CD4-positive, alpha-beta T cell (primary cell): ENCODE results near the gene SLC37A1. TPM values are rescaled to one million over a fixed set of nuclear protein-coding genes. Genes with fewer than 3 reads are reported as not detected.

Experiments used
- ATAC-seq: fragments of 200-7000 bp; cut with Tn5 transposase; one replicate; pipeline ENCODE4 v1.10.0; 2022; ENCODE audit warnings: mild to moderate bottlenecking; ENCODE audit not compliant: poor library complexity
- CTCF ChIA-PET: fragments of 350-600 bp; sonication (Branson Sonifier 250); formaldehyde crosslinking; loops from one replicate; lab custom pipeline; 2021; ENCODE audit warnings: antibody characterized with exemption, inconsistent platforms; lab: Charles Lee
- POLR2A ChIA-PET: fragments of 350-600 bp; sonication (Branson Sonifier 250); formaldehyde crosslinking; loops from one replicate; lab custom pipeline; 2021; ENCODE audit warnings: antibody characterized with exemption, inconsistent platforms; lab: Charles Lee
- DNase-seq, 14 experiments: peaks; one replicate each; pipeline ENCODE4 v3.0.0-alpha.2; 2013 to 2020; ENCODE audit warnings: mixed read lengths in 2 of 14
- H3K27ac ChIP-seq, 2 donors: one replicate each; pipeline versions ENCODE4 v1.5.1 to v1.7.0; 2013; ENCODE audit warnings: low read length in 2 of 2, low read depth in 1 of 2, mild to moderate bottlenecking in 1 of 2
- H3K27me3 ChIP-seq, 2 experiments: 1 replicate in 1 of 2; 2 replicates in 1 of 2; pipeline versions ENCODE4 v1.6.1 to v1.7.0; 2013; ENCODE audit warnings: low read length in 2 of 2, control low read depth in 1 of 2, mild to moderate bottlenecking in 1 of 2, moderate library complexity in 1 of 2; ENCODE audit not compliant: insufficient read depth in 2 of 2, control insufficient read depth in 1 of 2
- H3K36me3 ChIP-seq: one replicate; pipeline ENCODE4 v1.6.1; 2013; ENCODE audit warnings: low read length, control low read depth; ENCODE audit not compliant: insufficient read depth
- H3K4me1 ChIP-seq: one replicate; pipeline ENCODE4 v1.6.1; 2013; ENCODE audit warnings: low read length, control low read depth; ENCODE audit not compliant: insufficient read depth
- H3K4me3 ChIP-seq: one replicate; pipeline ENCODE4 v1.5.1; 2013; ENCODE audit warnings: mild to moderate bottlenecking, low read length, moderate library complexity
- H3K9me3 ChIP-seq, 2 experiments: 1 replicate in 1 of 2; 2 replicates in 1 of 2; pipeline versions ENCODE4 v1.6.1 to v1.7.0; 2013; ENCODE audit warnings: low read length in 2 of 2, mild to moderate bottlenecking in 2 of 2, control low read depth in 1 of 2, moderate library complexity in 1 of 2; ENCODE audit not compliant: control insufficient read depth in 1 of 2, insufficient read depth in 1 of 2
- H3K27ac Mint-ChIP-seq: one replicate; pipeline ENCODE4 v1.8.0; 2020; ENCODE audit warnings: mixed read lengths
- H3K27me3 Mint-ChIP-seq: one replicate; pipeline ENCODE4 v1.8.0; 2021; ENCODE audit warnings: mixed read lengths
- H3K36me3 Mint-ChIP-seq: one replicate; pipeline ENCODE4 v1.8.0; 2021; ENCODE audit warnings: low read depth, mixed read lengths
- H3K4me1 Mint-ChIP-seq: one replicate; pipeline ENCODE4 v1.8.0; 2021; ENCODE audit warnings: low read depth, mixed read lengths
- H3K4me3 Mint-ChIP-seq: one replicate; pipeline ENCODE4 v1.8.0; 2020; ENCODE audit warnings: mild to moderate bottlenecking, mixed read lengths
- H3K9me3 Mint-ChIP-seq: one replicate; pipeline ENCODE4 v1.8.0; 2020; ENCODE audit warnings: mixed read lengths
- CTCF ChIP-seq: fragments of 200-600 bp; IDR thresholded peaks from one replicate; pipeline ENCODE4 v1.8.0; 2022; ENCODE audit warnings: antibody characterized with exemption, mild to moderate bottlenecking
- intact Hi-C, 2 experiments: fragments of 100-400 bp; cut with DNase I in 1 of 2; cut with micrococcal nuclease in 1 of 2; formaldehyde crosslinking; loops; one replicate each; pipeline versions ENCODE4 v1.15.1 to v1.9.0; 2023 to 2025; cut with DNase I, micrococcal nuclease
- total RNA-seq, 174 experiments: library from RNA in 2 of 174; stranded (reverse) in 2 of 174; gene quantifications; one replicate each; pipeline ENCODE4 v1.2.3 and lab custom pipeline; 2021 to 2026

Gene SLC37A1
- total RNA-seq, 2 experiments from 2014 or later: 16.4 to 16.7 TPM

GRCh38 chr21:42535602-42536171 is 22.0 kb downstream of the SLC37A1 start:
- POLR2A ChIA-PET: interaction anchor here (1.2 to 3.0 kb wide), 2 partner anchors 8 to 21 kb away, joined by 4 to 11 read pairs; no protein-coding TSS in a partner anchor
- H3K36me3 ChIP-seq: peaks cover 50% of the 10 kb centered on the region
- no peak for TF ChIP-seq CTCF
- Mint-ChIP-seq H3K27me3 (no peaks in the 10 kb centered on the region), H3K27ac (no peak overlapping the region), H3K36me3 (peaks cover 64% of the 10 kb centered on the region), H3K4me1 (peaks cover 15% of the 10 kb centered on the region), H3K9me3 (no peaks in the 10 kb centered on the region), H3K4me3 (no peak overlapping the region)
- CTCF ChIA-PET: interaction anchor here (1.5 kb wide), 1 partner anchor 198 kb away, joined by 3 read pairs; no protein-coding TSS in a partner anchor
- H3K27ac ChIP-seq: no peak overlapping the region
- H3K27me3 ChIP-seq: no peaks in the 10 kb centered on the region
- H3K4me3 ChIP-seq: no peak overlapping the region
- peaks cover 17% of the 10 kb centered on the region for H3K4me1 ChIP-seq
- no peak for ATAC-seq
- DNase-seq: peak in 1 of 14 experiments; percentile 19
- intact Hi-C loops: loop anchor here in 1 of 2 experiments (2.0 to 5.0 kb wide), 2 partner anchors 199 to 228 kb away; no protein-coding TSS in a partner anchor
- no peaks in the 10 kb centered on the region for H3K9me3 ChIP-seq

- intact Hi-C loops: loop anchor here in 1 of 2 experiments (5.0 kb wide), 1 partner anchor 229 kb away; no protein-coding TSS in a partner anchor
- no peak overlapping the region for H3K27ac ChIP-seq
- no peak overlapping the region for H3K27ac Mint-ChIP-seq
- peaks cover 17% of the 10 kb centered on the region for H3K4me1 ChIP-seq
- ChIA-PET CTCF (interaction anchor here (1.5 kb wide), 1 partner anchor 199 kb away, joined by 3 read pairs; no protein-coding TSS in a partner anchor), POLR2A (interaction anchor here (0.9 to 3.0 kb wide), 2 partner anchors 9 to 25 kb away, joined by 7 to 11 read pairs; no protein-coding TSS in a partner anchor)
- no peak for ATAC-seq
- H3K4me3 ChIP-seq: no peak overlapping the region
- H3K27me3 Mint-ChIP-seq: no peaks in the 10 kb centered on the region
- DNase-seq: no peak
- H3K36me3 ChIP-seq: peaks cover 54% of the 10 kb centered on the region
- peaks cover 15% of the 10 kb centered on the region for H3K4me1 Mint-ChIP-seq
- no peak for TF ChIP-seq CTCF
- no peaks in the 10 kb centered on the region for H3K9me3 ChIP-seq
- no peak overlapping the region for H3K4me3 Mint-ChIP-seq
- no peaks in the 10 kb centered on the region for H3K9me3 Mint-ChIP-seq
- no peaks in the 10 kb centered on the region for H3K27me3 ChIP-seq
- peaks cover 70% of the 10 kb centered on the region for H3K36me3 Mint-ChIP-seq
Measured at GRCh38 chr21:42536601-42537000, 22.9 kb downstream of the SLC37A1 start.

GRCh38 chr21:42537106-42537742 is 23.6 kb downstream of the SLC37A1 start:
- intact Hi-C loops: loop anchor here in 1 of 2 experiments (5.0 kb wide), 1 partner anchor 230 kb away; no protein-coding TSS in a partner anchor
- peaks cover 56% of the 10 kb centered on the region for H3K36me3 ChIP-seq
- Mint-ChIP-seq H3K4me3 (no peak overlapping the region), H3K27ac (no peak overlapping the region), H3K9me3 (no peaks in the 10 kb centered on the region), H3K36me3 (peaks cover 70% of the 10 kb centered on the region), H3K4me1 (peaks cover 15% of the 10 kb centered on the region), H3K27me3 (no peaks in the 10 kb centered on the region)
- peak; percentile 46 for ATAC-seq
- ChIA-PET CTCF (interaction anchor here (1.5 kb wide), 1 partner anchor 200 kb away, joined by 3 read pairs; no protein-coding TSS in a partner anchor), POLR2A (interaction anchor here (0.9 to 3.0 kb wide), 2 partner anchors 10 to 25 kb away, joined by 7 to 11 read pairs; no protein-coding TSS in a partner anchor)
- TF ChIP-seq CTCF: no peak
- DNase-seq: peak in 4 of 14 experiments; percentile 25 to 52 (median 38)
- no peaks in the 10 kb centered on the region for H3K27me3 ChIP-seq
- H3K4me1 ChIP-seq: peaks cover 17% of the 10 kb centered on the region
- no peaks in the 10 kb centered on the region for H3K9me3 ChIP-seq
- H3K27ac ChIP-seq: no peak overlapping the region
- no peak overlapping the region for H3K4me3 ChIP-seq
